ENCODE data around the gene SREBF2.

Gene SREBF2

GRCh38 chr22:41911001-41911611, 78.2 kb downstream of the SREBF2 start:
- Mint-ChIP-seq H3K27ac (no peak overlapping the region), H3K36me3 (ENCODE audit: low read depth) (peaks cover 3% of the 10 kb centered on the region), H3K4me3 (peak overlapping the region in 2 of 3 experiments; percentile 40 to 64), H3K27me3 (ENCODE audit: low read depth) (peaks cover 74% of the 10 kb centered on the region), H3K9me3 (no peaks in the 10 kb centered on the region), H3K4me1 (peaks cover 9% of the 10 kb centered on the region)
- no peak for TF ChIP-seq CTCF (IDR thresholded peaks at IDR 0.05; ENCODE audit: unreplicated experiment in 3 of 3)

- Mint-ChIP-seq H3K4me1 (peaks cover 14% of the 10 kb centered on the region), H3K27ac (no peak overlapping the region), H3K27me3 (ENCODE audit: low read depth) (peaks cover 84% of the 10 kb centered on the region), H3K36me3 (ENCODE audit: low read depth) (no peaks in the 10 kb centered on the region), H3K9me3 (no peaks in the 10 kb centered on the region), H3K4me3 (peak overlapping the region; percentile 11 to 74 (median 49))
- no peak for TF ChIP-seq CTCF (IDR thresholded peaks at IDR 0.05; ENCODE audit: unreplicated experiment in 3 of 3)
Observed at GRCh38 chr22:41912338-41913039, 79.6 kb downstream of the SREBF2 start.

- Mint-ChIP-seq H3K27me3 (ENCODE audit: low read depth) (peaks cover 87% of the 10 kb centered on the region), H3K4me3 (peak overlapping the region; percentile 48 to 74 (median 51))
Observed at GRCh38 chr22:41913040-41913719, 80.3 kb downstream of the SREBF2 start.

GRCh38 chr22:41913842-41914534, 81.1 kb downstream of the SREBF2 start:
- H3K27me3 Mint-ChIP-seq (ENCODE audit: low read depth): peaks cover 87% of the 10 kb centered on the region
- H3K4me1 Mint-ChIP-seq: peaks cover 18% of the 10 kb centered on the region
- no peaks in the 10 kb centered on the region for H3K36me3 Mint-ChIP-seq (ENCODE audit: low read depth)
- no peak for TF ChIP-seq CTCF (IDR thresholded peaks at IDR 0.05; ENCODE audit: unreplicated experiment in 3 of 3)
- H3K27ac Mint-ChIP-seq: no peak overlapping the region
- H3K9me3 Mint-ChIP-seq: no peaks in the 10 kb centered on the region
- no peak overlapping the region for H3K4me3 Mint-ChIP-seq

More at GRCh38 chr22:41913040-41913719, 80.3 kb downstream of the SREBF2 start:
- peaks cover 16% of the 10 kb centered on the region for H3K4me1 Mint-ChIP-seq
- no peaks in the 10 kb centered on the region for H3K9me3 Mint-ChIP-seq
- TF ChIP-seq CTCF (IDR thresholded peaks at IDR 0.05; ENCODE audit: unreplicated experiment in 3 of 3): no peak
- no peaks in the 10 kb centered on the region for H3K36me3 Mint-ChIP-seq (ENCODE audit: low read depth)
- H3K27ac Mint-ChIP-seq: no peak overlapping the region

GRCh38 chr22:41914611-41915034, 81.7 kb downstream of the SREBF2 start:
- H3K27ac Mint-ChIP-seq: no peak overlapping the region
- H3K9me3 Mint-ChIP-seq: no peaks in the 10 kb centered on the region
- H3K27me3 Mint-ChIP-seq (ENCODE audit: low read depth): peaks cover 85% of the 10 kb centered on the region
- H3K4me3 Mint-ChIP-seq: no peak overlapping the region
- peaks cover 18% of the 10 kb centered on the region for H3K4me1 Mint-ChIP-seq
- no peak for TF ChIP-seq CTCF (IDR thresholded peaks at IDR 0.05; ENCODE audit: unreplicated experiment in 3 of 3)
- no peaks in the 10 kb centered on the region for H3K36me3 Mint-ChIP-seq (ENCODE audit: low read depth)

Data from nephron (organoid).